ENCODE results near the gene CD22. TPM values are rescaled to one million over a fixed set of nuclear protein-coding genes. Genes with fewer than 3 reads are reported as not detected.
"Not testable (repeated sequence)": the region's sequence is repeated elsewhere in the genome, so short reads cannot be mapped to it uniquely, and the experiment has no call there.

CD22 gene
- total and polyA plus RNA-seq, 2 donors from 2014 or later, result 0.82 to 15.4 TPM

DNA sequence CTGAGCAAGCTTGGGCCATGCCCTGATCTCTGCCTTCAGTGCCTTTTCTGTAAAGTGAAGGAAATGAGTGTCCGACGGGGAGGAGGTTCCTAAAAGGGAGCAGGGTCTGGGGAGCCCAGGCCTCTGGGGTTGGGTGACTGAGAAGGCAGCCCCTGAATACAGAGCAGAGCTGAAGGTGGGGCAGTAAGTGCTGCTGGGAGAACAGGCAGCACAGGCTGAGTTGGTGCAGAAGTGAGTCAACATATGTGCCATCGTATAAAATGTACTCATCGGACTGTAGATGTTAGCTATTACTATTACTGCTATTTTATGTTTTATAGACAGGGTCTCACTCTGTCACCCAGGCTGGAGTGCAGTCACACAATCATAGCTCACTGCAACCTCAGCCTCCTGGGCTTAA lies 47.7 kb upstream of the CD22 start:
- Histone ChIP-seq H3K36me3 (ENCODE audit: control insufficient read depth in 2 of 3, insufficient read depth in 3 of 3, low read length in 3 of 3) (peaks cover 0 to 2% (median 0%) of the 10 kb centered on the region in 3 donors), H3K9me3 (ENCODE audit: control insufficient read depth in 2 of 3, insufficient read depth in 1 of 3, low read length in 3 of 3) (no peaks in the 10 kb centered on the region), H3K4me1 (ENCODE audit: control insufficient read depth in 2 of 3, insufficient read depth in 2 of 3, low read depth in 1 of 3, low read length in 3 of 3) (no peaks in the 10 kb centered on the region), H3K9ac (ENCODE audit: low read length in 3 of 3) (no peak overlapping the region), H3K27ac (ENCODE audit: low read depth in 2 of 2, low read length in 2 of 2) (no peak overlapping the region), H3K4me3 (ENCODE audit: low read length in 3 of 3) (no peak overlapping the region), H3K27me3 (ENCODE audit: control insufficient read depth, insufficient read depth, low read length) (no peaks in the 10 kb centered on the region)
- intact Hi-C loops (cut with DNase I), result no loop called here
- TF ChIP-seq, protein P1, sequence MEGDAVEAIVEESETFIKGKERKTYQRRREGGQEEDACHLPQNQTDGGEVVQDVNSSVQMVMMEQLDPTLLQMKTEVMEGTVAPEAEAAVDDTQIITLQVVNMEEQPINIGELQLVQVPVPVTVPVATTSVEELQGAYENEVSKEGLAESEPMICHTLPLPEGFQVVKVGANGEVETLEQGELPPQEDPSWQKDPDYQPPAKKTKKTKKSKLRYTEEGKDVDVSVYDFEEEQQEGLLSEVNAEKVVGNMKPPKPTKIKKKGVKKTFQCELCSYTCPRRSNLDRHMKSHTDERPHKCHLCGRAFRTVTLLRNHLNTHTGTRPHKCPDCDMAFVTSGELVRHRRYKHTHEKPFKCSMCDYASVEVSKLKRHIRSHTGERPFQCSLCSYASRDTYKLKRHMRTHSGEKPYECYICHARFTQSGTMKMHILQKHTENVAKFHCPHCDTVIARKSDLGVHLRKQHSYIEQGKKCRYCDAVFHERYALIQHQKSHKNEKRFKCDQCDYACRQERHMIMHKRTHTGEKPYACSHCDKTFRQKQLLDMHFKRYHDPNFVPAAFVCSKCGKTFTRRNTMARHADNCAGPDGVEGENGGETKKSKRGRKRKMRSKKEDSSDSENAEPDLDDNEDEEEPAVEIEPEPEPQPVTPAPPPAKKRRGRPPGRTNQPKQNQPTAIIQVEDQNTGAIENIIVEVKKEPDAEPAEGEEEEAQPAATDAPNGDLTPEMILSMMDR (IDR thresholded peaks at IDR 0.05; ENCODE audit: borderline replicate concordance, extremely low read depth, insufficient read depth), result no peak
- no peak for FAIRE-seq
- peak in 1 of 5 donors; percentile 34 for DNase-seq

DNA sequence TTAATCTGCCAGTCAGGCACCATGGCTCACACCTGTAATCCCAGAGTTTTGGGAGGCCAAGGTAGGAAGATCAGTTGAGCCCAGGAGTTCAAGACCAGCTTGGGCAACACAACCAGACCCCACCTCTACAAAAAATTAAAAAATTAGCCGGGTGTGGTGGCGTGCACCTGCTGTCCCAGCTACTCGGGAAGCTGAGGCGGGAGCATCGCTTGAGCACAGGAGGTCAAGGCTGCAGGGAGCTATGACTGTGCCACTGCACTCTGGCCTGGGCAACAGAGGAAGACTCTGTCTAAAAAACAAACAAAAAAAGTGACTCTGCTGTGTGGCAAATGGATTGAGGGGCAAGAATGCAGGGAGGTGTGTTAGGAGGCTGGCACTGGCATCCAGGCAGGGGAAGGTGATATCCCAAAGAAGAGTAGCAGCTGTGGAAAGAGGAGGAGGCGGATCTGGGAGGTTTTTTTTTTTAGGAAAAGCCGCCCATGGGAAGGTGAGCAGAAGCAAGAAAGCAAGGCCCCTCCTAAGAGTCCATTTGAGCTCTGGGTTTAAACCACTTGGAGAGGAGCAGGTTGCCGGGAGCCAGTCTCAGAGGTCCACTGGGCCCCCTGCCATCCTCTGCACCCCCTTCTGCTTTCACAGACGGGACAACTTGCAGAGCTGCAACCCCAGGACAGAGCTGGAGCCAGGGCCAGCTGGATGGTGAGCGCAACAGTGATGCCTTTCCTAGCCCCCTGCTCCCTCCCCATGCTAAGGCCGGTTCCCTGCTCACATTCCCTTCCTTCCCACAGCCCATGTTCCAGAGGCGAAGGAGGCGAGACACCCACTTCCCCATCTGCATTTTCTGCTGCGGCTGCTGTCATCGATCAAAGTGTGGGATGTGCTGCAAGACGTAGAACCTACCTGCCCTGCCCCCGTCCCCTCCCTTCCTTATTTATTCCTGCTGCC lies 44.6 kb upstream of the CD22 start:
- no peak for FAIRE-seq
- no peak overlapping the region for H3K9ac ChIP-seq (ENCODE audit: low read length in 3 of 3)
- TF ChIP-seq, protein P1 (IDR thresholded peaks at IDR 0.05; ENCODE audit: borderline replicate concordance, extremely low read depth, insufficient read depth), result no peak

DNA sequence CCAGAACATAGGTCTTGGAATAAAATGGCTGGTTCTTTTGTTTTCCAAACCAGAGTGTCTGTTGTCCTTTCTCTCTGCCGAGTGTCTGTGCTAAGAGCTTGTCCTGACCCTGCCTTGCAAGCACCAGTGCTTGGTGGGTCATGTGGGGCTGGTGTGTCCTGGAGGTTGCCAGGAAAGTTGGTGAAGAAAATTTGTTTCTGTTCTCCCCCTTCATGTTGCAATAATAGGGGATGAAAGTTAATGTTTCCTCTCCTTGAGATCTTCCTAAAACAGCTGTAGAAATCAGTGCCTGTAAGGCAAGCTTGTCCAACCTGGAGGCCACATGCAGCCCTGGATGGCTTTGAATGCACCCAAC lies 43.9 kb upstream of the CD22 start:
- Histone ChIP-seq H3K27me3 (ENCODE audit: control insufficient read depth, insufficient read depth, low read length) (no peaks in the 10 kb centered on the region), H3K9ac (ENCODE audit: low read length in 3 of 3) (no peak overlapping the region), H3K27ac (ENCODE audit: low read depth in 2 of 2, low read length in 2 of 2) (no peak overlapping the region), H3K4me1 (ENCODE audit: control insufficient read depth in 2 of 3, insufficient read depth in 2 of 3, low read depth in 1 of 3, low read length in 3 of 3) (no peaks in the 10 kb centered on the region), H3K36me3 (ENCODE audit: control insufficient read depth in 2 of 3, insufficient read depth in 3 of 3, low read length in 3 of 3) (no peaks in the 10 kb centered on the region), H3K4me3 (ENCODE audit: low read length in 3 of 3) (no peak overlapping the region), H3K9me3 (ENCODE audit: control insufficient read depth in 2 of 3, insufficient read depth in 1 of 3, low read length in 3 of 3) (no peaks in the 10 kb centered on the region)
- intact Hi-C loops (cut with DNase I), result no loop called here
- TF ChIP-seq, protein P1 (IDR thresholded peaks at IDR 0.05; ENCODE audit: borderline replicate concordance, extremely low read depth, insufficient read depth), result no peak
- no peak for FAIRE-seq
- no peak for DNase-seq

More for the DNA sequence above, 44.6 kb upstream of the CD22 start:
- no peak overlapping the region for H3K27ac ChIP-seq (ENCODE audit: low read depth in 2 of 2, low read length in 2 of 2)
- H3K4me3 ChIP-seq (ENCODE audit: low read length in 3 of 3), result no peak overlapping the region
- no peaks in the 10 kb centered on the region for H3K9me3 ChIP-seq (ENCODE audit: control insufficient read depth in 2 of 3, insufficient read depth in 1 of 3, low read length in 3 of 3)
- intact Hi-C loops (cut with DNase I), result no loop called here
- peak in 1 of 5 donors; percentile 33 for DNase-seq
- H3K36me3 ChIP-seq (ENCODE audit: control insufficient read depth in 2 of 3, insufficient read depth in 3 of 3, low read length in 3 of 3), result no peaks in the 10 kb centered on the region
- no peaks in the 10 kb centered on the region for H3K4me1 ChIP-seq (ENCODE audit: control insufficient read depth in 2 of 3, insufficient read depth in 2 of 3, low read depth in 1 of 3, low read length in 3 of 3)
- H3K27me3 ChIP-seq (ENCODE audit: control insufficient read depth, insufficient read depth, low read length), result no peaks in the 10 kb centered on the region

GRCh38 chr19:35285465-35285864 lies 43.5 kb upstream of the CD22 start:
- intact Hi-C loops (cut with DNase I); H3K9ac ChIP-seq (ENCODE audit: low read length in 3 of 3); H3K4me3 ChIP-seq (ENCODE audit: low read length in 3 of 3); H3K36me3 ChIP-seq (ENCODE audit: control insufficient read depth in 2 of 3, insufficient read depth in 3 of 3, low read length in 3 of 3); H3K4me1 ChIP-seq (ENCODE audit: control insufficient read depth in 2 of 3, insufficient read depth in 2 of 3, low read depth in 1 of 3, low read length in 3 of 3); H3K9me3 ChIP-seq (ENCODE audit: control insufficient read depth in 2 of 3, insufficient read depth in 1 of 3, low read length in 3 of 3); H3K27ac ChIP-seq (ENCODE audit: low read depth in 2 of 2, low read length in 2 of 2); H3K27me3 ChIP-seq (ENCODE audit: control insufficient read depth, insufficient read depth, low read length); FAIRE-seq; DNase-seq: not testable (repeated sequence)

DNA sequence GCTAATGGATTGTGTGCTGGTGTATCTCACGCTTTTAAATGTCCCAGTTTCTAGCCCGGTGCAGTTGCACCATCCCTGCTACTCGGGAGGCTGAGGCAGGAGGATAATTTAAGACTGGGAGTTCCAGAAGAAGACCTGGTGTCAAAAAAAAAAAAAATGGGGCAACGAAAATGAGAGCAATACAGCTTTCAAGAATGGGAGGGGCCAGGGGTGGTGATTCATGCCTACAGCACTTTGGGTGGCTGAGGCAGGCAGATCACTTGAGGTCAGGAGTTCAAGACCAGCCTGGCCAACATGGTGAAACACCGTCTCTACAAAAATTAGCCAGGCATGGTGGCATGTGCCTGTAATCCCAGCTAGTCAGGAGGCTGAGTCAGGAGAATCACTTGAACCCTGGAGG lies 42.9 kb upstream of the CD22 start:
- intact Hi-C loops (cut with DNase I); H3K27ac ChIP-seq (ENCODE audit: low read depth in 2 of 2, low read length in 2 of 2); DNase-seq; H3K9me3 ChIP-seq (ENCODE audit: control insufficient read depth in 2 of 3, insufficient read depth in 1 of 3, low read length in 3 of 3); H3K4me3 ChIP-seq (ENCODE audit: low read length in 3 of 3); H3K27me3 ChIP-seq (ENCODE audit: control insufficient read depth, insufficient read depth, low read length); H3K9ac ChIP-seq (ENCODE audit: low read length in 3 of 3); FAIRE-seq; H3K36me3 ChIP-seq (ENCODE audit: control insufficient read depth in 2 of 3, insufficient read depth in 3 of 3, low read length in 3 of 3); H3K4me1 ChIP-seq (ENCODE audit: control insufficient read depth in 2 of 3, insufficient read depth in 2 of 3, low read depth in 1 of 3, low read length in 3 of 3): not testable (repeated sequence)

All from kidney (tissue), 14 donors.